Left forelimb (tissue), 1 donor: ENCODE data around the gene LGI2.

ENCODE experiments used
- DNase-seq: peaks from one replicate; pipeline ENCODE4 v3.0.0-alpha.2; 2018; ENCODE audit warnings: low spot score

Gene LGI2

DNA sequence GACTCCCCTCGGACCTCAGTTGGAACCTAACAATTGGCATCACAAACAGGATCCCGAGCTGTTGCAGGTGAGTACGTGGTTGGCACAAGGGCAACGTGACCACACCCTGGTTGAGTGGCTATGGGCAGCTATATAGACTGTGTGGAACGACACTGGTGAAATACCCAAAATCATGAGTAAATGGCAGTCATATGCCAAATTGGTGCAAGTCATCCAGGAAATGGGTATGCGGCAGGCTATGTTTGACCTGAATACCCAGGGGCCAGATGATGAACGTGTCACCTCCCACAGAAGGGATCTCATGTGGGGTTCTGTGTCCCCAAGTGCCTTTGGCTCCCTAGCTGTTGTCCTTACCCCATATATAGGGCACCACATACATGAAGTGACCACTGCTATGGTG, 64.7 kb downstream of the LGI2 start:
- no peak for DNase-seq

DNA sequence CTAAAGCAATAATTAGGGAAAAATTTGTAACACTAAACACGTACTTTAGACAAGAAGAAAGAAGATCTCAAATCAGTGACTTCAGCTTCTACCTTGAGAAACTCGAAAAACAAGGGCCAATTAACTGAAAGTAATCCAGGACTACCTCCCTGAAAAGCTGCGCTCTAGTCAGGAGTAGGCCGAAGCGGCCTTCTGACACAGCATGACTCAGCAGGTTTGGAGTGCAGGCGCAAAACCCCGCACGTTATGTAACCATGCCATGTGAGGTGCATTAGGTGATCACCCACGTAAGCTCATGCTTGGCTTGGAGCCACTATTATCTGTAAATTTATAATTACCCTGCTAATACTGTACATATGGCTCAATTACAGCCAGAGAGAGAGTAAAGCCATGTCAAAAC, 65.1 kb downstream of the LGI2 start:
- DNase-seq = no peak

DNA sequence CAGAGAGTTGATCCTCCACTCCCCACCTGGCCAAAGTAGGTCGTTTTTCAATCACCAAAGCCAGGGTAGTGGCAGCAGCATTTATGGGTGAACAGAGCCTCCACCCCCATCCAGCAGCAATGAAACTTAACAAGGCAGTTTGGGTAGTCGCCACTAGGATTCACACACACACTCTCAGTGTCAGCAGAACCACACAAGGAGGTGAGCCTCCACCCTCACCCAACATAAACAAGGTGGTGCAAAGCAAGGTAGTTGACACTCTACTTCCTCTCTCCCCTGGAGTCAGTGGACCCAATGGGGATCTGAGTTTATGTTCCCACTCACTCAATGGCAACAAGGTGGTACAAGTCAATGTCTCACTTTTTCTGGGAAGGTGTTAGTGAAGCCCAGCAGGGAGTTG, 67.5 kb downstream of the LGI2 start:
- no peak for DNase-seq

GRCh38 chr4:24957886-24958285, 72.9 kb downstream of the LGI2 start:
- no peak for DNase-seq

DNA sequence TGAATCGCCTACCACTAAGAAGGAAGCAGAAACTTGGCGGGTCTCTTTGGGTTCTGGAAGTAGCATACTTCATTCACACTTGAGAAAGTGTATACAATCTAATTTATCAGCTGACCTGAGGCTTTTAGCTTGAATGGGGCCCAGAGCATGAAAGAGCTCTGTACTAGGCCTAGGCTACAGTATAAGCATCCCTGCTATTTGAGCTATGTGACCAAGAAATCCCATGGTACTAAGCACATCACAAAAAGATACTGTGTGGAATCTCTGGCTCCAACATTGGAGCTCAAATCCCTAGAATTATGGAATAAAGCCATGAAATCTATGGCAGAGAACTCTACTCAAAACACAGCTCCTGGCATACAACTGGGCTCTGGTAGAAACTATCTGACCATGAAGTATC, 74.0 kb downstream of the LGI2 start:
- no peak for DNase-seq

DNA sequence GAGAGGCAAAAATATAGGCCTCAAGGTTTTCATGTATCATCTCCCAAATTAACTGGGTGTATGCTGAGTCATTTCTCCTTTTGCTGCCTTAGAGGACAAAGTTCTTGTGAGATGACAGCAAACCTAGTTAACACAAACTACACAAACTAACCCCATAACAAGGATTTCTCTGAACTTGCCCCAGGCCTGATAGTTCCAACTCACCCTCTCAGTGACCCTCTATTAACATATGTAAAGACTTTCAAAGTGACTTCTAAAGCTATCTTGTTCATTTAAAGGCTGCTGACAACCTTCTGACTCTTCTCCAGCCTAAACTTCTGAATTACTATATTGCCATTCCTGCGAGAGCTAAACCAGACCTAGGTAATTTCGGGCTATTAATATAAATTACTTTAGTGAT, 74.7 kb downstream of the LGI2 start:
- DNase-seq = no peak

- no peak for DNase-seq
Measured at GRCh38 chr4:24952667-24953066, 78.1 kb downstream of the LGI2 start.

- no peak for DNase-seq
Measured at GRCh38 chr4:24949970-24950369, 80.8 kb downstream of the LGI2 start.
